HG02759 (cell line): Measurements from ENCODE around the gene GGT5.
"Not testable (repeated sequence)": the region's sequence is repeated elsewhere in the genome, so short reads cannot be mapped to it uniquely, and the experiment has no call there.

Experiments used
- ATAC-seq: cut with Tn5 transposase; IDR thresholded peaks from one replicate; pipeline ENCODE4 v1.9.1; 2021; ENCODE audit warnings: mild to moderate bottlenecking, moderate library complexity; ENCODE audit not compliant: unreplicated experiment

GGT5 gene

DNA sequence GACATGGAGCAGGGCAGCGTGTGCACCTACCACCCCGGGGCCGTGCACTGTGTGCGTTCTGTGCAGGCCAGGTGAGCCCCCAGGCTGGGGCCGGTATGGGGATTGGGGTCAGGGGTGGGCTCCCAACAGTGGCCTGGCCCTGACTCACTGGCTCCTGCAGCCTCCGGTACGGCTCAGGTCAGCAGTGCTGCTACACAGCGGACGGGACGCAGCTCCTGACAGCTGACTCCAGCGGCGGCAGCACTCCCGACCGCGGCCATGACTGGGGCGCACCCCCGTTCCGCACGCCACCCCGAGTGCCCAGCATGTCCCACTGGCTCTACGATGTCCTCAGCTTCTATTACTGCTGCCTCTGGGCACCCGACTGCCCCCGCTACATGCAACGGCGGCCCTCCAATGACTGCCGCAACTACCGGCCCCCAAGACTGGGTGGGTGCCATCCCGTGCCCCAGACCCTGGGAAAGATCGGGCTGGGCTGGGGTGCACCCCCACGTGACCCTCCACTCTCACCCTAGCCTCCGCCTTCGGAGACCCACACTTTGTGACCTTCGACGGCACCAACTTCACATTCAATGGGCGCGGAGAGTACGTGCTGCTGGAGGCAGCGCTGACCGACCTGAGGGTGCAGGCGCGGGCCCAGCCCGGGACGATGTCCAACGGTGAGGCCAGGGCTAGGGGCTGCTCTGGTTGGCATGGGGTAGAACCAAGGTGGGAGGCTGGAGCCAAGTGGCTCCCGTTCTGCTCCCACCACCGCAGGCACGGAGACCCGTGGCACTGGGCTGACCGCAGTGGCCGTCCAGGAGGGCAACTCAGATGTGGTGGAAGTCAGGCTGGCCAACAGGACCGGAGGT lies 59.2 kb downstream of the GGT5 start:
- ATAC-seq = no peak

DNA sequence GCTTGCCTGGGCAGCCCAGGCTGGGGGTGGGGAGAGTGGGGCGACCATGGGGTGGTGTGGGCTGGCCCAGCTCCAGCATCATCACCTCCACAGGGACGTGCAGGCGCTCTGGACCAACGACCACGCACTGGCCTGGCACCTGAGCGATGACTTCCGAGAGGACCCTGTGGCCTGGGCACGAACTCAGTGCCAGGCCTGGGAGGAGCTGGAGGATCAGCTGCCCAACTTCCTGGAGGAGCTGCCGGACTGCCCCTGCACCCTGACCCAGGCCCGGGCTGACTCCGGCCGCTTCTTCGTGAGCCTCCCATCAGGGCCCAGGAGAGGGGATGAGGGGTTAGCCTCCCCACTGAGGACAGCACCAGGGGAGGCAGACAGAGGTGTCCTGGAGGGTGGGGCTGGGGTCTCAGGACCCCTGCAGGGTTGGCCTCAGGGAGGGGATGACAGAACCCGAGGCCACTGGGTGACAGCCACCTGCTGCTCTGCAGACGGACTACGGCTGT lies 59.8 kb downstream of the GGT5 start:
- ATAC-seq = no peak

DNA sequence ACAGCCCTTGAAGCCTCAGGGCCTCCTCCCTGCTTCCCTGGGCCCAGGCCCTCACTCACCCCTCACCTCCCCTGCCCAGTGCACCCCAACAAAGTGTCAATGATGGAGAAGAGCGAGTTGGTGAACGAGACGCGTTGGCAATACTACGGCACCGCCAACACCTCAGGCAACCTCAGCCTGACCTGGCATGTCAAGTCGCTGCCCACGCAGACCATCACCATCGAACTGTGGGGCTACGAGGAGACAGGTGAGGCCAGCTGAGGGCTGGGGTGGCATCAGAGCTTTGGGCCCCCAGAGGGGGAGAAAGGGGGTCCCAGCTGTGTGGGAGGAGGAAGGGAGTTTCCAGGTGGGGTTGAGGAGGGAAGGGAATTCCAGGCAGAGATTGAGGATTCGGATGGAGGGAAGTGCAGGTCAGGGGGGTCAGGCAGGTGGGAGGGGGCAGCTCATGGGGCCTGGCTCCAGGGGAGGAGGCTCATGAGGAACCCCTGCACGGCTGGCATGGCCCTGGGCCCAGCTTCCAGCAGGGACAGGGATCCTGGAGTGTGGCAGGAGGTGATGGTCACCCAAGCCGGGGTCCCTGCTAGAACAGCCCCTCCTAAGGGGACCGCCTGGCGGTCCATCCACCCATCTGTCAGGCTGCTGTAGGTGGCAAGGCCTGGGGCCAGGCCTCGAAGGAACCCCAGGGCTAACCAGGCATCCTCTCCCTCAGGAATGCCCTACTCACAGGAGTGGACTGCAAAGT lies 60.7 kb downstream of the GGT5 start:
- no peak for ATAC-seq

DNA sequence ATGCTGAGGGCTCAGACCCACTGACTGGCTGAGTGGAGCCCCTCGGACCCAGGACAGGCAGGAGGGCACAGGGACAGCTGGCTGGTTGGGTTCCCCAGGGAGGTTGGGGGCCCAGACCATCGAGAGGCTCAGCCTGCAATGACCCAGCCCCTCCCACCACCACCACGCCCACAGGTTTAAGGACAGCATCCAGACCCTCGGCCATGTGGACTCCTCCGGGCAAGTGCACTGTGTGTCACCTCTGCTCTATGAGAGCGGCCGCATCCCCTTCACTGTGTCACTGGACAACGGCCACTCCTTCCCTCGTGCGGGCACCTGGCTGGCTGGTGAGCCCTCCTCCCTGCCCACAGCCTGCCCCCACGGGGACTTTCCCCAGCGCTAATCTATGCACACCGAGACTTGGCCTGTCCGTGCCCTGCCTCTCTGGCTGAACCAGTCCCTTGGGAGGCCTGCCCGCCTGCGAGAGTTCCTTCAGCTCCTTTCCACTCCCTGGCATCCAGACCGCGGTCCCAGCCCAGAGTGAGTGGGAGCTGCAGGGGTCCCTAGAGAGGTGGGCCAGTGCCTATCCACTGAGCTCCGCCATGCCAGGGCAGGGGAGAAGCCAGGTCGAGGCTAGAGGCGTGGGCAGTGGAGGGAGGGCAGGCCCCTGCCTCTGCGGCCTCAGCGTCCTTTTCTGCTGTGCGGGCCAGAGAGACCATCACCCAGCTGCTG lies 61.4 kb downstream of the GGT5 start:
- ATAC-seq = no peak

DNA sequence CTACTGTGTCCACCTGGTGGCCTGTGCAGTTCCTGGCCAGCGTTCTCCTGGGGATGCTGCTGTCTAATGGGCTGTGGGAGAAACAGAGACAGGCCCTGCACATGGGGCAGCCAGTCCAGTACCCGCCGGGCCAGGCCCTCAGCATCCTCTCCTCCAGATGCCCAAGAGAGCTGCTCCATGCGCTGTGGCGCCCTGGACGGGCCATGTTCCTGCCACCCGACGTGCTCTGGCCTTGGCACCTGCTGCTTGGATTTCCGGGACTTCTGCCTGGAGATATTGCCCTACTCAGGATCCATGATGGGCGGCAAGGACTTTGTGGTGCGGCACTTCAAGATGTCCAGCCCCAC lies 62.0 kb downstream of the GGT5 start:
- not testable (repeated sequence) for ATAC-seq

DNA sequence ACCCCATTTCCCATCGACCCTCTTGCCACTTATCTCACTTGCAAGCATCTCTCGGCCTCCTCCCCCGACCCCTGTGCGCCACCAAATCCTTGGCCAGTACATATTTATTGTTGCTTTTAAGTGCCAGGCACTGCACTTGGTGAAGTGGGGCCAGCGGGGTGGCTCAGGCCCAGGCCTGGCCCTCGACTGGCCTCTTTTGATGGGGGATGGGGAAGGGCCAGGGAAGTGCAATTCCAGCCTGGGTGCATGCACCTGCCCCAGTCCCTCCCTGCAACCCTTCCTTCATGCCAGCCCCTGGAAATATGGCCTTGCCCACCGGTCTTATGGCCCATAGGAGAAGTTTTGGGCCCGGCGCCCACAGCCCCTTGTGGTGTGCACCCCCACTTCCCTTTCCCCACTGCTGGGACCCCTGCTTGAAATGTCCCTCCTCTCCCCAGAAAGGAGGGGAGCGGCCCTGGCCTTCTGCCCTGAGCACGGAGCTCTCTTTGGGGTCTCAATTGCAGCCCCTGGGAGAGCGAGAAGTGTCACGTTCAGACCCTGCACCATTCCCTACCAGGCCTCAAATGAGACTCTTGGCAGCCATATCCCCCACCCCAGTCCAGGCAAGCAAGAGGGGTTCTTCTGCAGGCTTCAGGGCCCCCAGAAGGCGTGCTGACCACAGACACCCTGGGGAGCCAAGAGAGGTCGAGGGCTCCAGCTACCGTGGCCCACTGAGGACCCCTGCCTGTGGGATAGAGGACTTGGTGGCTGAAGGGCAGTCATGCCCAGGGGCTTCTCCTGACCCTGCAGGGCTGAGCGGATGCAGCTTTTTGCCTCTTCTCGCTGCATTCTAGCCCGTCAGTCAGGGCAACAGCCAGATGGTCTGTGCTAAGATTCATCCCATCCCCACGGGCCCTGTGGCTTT lies 62.6 kb downstream of the GGT5 start:
- ATAC-seq = no peak

DNA sequence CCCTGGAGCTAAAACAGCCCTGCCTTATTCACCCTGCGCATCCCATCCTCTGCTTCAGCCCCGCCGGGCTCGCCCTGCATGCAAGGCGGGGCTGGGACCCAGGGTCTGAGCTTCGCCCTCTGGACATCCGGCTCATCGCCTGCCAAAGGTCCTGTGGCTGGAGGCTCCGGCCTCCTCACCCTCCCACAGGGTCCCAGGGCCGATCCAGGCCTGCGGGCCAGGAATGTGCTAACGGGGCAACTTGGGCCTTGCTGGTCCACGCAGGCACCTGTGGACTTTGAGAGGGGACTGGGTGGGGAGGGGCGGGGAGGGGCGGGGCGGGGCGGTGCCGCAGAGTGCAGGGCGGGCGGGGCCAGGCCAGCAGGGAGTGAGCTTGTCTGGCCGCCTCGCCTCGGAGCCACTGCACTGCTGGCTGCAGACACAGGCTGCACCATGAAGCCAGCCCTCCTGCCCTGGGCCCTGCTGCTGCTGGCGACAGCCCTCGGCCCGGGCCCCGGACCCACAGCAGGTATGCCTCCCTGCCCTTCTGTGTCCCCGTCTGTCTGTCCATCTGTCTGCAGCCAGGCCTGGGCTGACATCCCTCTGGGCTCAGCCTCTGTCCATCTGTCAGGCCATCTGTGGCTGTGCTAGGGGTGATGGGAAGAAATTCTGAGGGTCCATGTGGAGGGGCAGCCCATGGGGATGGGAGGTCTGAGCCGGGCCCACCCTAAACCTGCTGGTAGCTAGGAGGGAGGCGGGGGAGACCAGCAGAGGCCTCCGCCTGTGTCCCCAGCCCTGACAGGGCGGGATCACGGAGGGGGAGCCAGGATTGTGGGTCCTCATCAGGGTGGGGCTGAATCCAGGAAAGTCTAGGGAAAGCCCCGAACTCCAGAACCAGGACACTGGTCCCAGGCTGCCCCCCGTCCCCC lies 63.5 kb downstream of the GGT5 start, which contains the start of gene SUSD2:
Gene SUSD2 (plus strand): TSS at position 400 of the 908 bp plus-strand sequence. CDS start 33 bp downstream, at position 433.
- ATAC-seq = no peak

DNA sequence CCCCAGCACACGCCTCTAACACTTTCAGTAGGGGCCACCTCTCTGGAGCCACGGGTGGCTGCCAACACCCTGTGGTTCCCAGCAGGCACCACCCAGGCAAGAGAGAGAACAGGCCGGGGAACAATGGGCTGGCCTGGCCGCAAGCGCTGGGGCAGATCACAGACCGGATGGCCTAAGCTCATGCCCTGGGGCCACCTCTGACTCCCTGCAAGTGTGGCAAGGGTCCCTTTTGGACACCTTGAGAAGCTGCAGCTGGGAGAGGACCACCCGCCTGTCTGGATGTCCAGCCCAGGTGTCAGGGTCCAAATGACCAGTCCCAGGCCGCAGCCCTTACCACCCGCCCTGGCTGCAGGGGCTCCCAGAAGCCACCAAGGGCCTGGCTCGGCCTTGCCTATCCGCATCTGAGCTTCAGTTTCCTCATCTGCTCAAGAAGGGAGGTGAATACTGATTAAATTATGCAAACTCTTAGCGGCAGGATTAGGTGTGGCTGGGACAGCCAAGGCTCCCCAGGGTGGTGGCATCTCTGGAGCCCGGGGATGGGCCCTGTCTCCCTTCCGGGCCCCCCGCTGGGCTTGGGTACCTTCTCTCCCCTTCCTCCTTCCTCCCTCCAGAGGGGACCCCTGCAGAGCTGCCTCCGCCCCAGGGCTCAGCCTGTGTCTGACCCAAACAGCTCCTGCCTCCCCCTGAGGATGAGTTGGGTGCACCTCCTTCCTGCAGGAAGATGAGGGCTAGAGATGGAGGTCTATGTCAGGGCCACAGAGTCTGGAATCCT lies 64.4 kb downstream of the GGT5 start:
- ATAC-seq = no peak

DNA sequence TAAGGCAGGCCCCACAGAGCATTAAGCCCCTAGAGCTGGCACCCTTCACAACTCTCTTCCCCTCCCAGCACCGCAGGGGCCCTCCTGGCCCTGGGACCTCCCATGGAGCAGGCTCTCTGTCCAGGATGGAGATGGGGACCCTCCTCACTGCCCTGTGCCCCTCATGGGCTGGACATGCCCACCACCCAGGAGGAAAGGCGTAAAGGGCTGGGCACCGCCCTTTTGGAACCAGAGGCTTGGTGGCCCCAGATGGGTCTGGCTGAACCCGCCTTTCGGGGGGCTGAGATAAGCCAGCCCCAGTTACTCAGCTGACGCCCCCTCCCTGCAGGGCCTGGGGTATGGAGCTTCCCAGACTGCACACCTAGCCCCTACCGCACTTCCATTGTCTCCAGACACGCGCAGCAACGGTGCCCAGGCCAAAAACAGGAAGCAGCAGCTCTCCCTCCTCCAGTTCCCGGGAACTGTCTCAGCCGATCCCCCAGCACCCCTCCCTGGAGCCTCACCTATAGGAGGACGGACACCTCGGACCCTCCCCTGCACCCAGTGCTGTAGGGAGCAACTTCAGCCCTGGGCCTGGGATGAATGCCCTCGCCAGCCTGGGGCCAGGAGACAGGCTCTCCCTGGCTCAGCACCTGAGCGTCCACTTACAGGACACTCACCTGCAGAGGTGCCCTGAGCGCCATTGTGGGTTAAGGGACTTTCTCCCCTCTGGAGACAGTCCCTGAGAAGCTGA lies 65.2 kb downstream of the GGT5 start:
- no peak for ATAC-seq

DNA sequence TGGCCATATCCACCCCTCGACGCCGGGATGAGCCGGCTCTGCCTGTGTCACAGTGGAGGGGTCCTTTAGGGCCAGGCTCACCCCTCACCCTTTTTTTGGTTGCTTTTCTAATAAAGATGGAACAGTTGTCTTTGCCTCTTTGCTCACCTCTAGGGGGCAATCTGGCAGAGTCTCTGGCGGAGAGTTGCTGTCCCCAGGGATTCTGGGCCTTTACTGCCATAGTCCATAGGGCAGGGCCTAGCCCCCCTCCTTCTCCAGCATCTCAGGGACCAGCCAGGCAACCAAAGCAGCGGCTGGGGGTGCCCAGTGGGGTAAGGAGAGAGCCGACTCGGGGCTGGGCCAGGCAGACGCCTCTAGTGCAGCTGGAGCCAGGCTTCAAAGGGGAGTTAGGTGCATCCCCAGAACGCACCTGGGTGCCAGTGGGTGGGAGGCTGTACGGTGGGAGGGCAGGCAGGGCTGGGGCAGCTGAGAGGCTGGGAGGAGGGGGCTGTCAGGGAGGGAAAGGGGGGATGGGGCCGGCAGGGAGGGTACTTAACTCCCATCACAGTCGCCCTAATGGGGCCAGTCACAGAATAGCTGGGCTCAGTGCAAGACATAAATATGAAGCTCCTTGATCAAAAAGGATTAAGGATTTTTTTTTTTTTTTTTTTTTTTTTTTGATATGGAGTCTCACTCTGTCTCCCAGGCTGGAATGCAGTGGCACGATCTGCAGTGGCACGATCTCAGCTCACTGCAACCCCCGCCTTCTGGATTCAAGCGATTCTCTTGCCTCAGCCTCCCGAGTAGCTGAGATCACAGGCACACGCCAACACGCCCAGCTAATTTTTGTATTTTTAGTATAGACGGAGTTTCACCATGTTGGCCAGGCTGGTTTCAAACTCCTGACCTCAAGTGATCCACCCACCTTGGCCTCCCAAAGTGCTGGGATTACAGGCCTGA lies 66.1 kb downstream of the GGT5 start:
- no peak for ATAC-seq

DNA sequence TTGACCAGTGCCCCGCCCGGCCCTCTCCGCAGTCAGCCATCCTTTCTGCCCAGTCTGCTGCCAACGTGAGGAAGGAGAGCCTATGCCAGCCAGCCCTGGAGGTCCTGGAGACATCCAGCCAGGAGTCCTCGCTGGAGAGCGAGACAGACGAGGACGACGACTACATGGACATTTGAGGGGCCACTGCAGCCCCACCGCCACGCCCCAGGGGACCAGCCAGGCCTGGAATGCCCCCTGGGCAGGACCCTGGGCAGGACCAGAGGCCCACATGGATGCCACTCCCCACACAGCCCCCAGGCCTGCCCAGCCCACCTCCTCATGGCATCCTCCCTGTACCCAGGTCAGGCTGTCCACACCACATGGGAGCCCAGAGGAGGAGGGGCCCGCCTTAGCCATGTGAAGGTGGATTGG lies 66.9 kb downstream of the GGT5 start:
- no peak for ATAC-seq

DNA sequence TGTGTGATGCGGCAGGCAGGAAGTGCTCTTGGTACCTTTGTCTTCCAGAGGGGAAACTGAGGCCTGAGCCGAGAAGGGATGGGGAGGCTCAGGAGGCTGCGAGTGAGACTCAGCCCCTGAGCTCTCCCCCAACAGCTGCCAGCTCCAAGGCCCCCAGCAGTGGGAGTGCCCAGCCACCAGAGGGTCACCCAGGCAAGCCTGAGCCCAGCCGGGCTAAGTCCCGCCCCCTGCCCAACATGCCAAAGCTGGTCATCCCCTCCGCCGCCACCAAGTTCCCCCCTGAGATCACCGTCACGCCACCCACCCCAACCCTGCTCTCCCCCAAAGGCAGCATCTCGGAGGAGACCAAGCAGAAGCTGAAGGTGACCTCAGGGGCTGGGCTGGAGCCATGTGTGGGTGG lies 67.4 kb downstream of the GGT5 start:
- no peak for ATAC-seq

DNA sequence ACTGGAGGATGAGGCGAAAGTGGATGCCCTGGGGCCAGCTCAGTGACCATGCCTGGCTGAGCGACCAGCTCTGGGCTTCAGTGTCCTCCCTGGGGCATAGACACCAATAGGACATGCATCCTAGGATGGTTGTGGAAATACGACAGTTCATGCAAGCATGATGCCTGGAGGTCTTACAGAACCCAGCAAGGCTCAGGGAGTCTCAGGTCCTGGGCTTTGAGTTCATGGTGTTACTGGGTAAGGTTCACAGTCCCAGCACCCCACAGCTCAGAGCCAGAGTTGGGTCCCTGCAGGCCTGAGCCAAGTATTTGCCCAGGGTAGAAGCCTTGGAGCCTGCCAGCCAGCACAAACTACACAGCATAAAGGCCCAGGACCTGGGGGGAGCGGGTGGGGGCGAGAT lies 67.8 kb downstream of the GGT5 start:
- ATAC-seq = no peak

DNA sequence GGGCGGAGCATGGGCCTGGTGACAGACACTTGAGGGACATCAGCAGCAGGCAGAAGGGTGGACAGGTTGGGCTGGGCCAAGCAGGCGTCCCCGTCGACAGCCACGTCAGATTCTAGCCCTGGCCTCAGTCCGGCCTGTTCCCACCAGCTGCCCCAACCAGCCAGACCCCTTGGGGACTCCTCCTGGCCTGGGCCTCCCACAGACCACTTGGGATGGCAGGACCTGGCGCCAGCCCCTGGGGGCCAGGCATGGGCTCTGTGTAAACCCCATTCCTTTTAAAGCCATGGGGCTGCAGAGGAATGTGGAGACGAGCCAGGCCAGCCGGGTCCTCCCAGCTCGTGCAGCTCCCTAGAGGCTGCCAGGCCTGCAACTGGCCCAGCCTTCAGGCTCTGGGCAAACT lies 68.3 kb downstream of the GGT5 start:
- ATAC-seq = no peak

DNA sequence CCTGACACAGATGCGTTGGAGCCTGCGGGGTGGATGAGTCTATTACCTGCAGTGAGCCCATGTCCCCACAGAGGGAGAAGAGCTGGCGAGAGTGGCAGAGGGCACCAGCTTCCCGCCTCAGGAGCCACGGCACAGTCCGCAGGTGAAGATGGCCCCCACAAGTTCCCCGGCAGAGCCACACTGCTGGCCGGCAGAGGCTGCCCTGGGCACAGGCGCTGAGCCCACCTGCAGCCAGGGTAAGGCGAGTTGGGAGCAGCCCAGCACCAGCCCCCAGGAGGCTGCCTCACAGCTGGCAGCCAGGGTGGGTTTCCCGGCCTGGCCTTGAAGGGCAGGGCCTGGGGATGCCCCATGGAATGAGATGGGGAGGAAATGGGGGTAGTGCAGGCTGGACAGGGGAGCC lies 68.8 kb downstream of the GGT5 start:
- ATAC-seq = no peak

DNA sequence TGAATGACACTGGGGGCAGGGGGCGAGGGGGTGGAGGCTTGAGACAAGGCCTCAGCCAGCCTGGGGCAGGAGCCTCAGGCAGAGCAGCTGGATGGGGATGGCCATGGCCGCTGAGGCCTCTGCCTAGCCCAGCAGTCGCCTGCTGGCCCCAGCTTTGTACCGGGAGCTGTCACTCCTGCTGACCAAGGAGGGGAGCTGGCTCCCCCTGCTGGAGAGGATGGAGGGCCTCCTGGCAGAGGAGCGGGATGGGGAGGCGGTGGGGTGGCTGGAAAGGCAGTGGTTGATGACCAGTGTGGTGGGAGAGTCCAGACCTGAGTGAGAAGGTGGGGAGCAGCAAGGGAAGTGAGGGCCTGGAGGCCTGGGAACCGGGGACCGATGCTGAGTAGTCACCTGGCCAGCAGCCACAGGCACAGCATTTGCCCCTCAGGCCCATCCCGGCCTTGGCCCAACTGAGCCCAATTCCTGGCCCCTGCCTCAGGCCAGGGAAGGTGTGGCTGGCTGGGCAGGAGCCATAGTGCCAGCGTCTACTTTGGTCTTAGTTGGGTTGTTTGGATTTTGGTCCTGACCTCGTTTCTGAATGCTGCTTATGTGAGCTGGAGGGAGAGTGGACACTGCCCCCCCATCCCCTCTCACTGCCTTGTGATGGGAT lies 69.6 kb downstream of the GGT5 start:
- ATAC-seq = no peak
